H7 (cell line): Measurements from ENCODE around the gene CDKN1C. TPM values are rescaled to one million over a fixed set of nuclear protein-coding genes. Genes with fewer than 3 reads are reported as not detected.

Experiments
- DNase-seq: peaks from one replicate; pipeline ENCODE4 v3.0.0; 2012
- H3K27me3 ChIP-seq: 2 replicates; pipeline ENCODE4 v1.6.0; 2011; ENCODE audit warnings: mild to moderate bottlenecking, low read length; ENCODE audit not compliant: control insufficient read depth, insufficient read depth
- H3K36me3 ChIP-seq: replicated peaks from 2 replicates; pipeline ENCODE4 v1.5.1; 2011; ENCODE audit warnings: low read length; ENCODE audit not compliant: control insufficient read depth, insufficient read depth
- H3K4me3 ChIP-seq: 2 replicates; pipeline ENCODE4 v1.5.1; 2011; ENCODE audit warnings: low read depth, mild to moderate bottlenecking, control low read depth, low read length, moderate library complexity; ENCODE audit not compliant: insufficient read depth
- total RNA-seq: library from RNA; depleted of rRNA; stranded (reverse); fragments of >200 nt; shearing (Covaris generic); gene quantifications from 2 replicates; pipeline ENCODE4 v1.2.3, GENCODE V29; 2014; rRNA removed

The CDKN1C gene
- total RNA-seq, 1 experiment from 2014 or later: 58.4 TPM

GRCh38 chr11:2835751-2836150 is 49.8 kb downstream of the CDKN1C start:
- no peaks in the 10 kb centered on the region for H3K36me3 ChIP-seq
- DNase-seq: no peak
- no peak overlapping the region for H3K4me3 ChIP-seq
- H3K27me3 ChIP-seq: no peaks in the 10 kb centered on the region; the same call in none of the 2 replicates

DNA sequence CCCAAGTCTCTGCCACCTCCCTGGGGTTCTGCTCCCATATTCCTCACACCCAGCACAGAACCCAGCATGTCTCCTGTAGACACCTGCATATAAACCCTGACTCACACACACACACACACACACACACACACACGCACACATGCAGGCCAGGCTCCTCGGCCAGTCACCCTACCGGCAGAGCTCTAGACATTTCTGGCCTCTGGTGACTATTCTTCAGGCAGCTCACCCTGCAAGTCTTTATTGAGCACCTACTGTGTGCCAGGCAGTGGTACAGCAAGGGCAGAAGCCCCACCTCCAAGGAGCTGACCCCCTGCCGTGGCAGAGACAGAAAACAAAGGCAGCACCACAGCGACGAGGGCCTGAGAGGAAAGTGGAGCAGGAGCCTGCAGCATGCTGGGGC is 50.3 kb downstream of the CDKN1C start:
- no peak for DNase-seq
- Histone ChIP-seq H3K36me3 (no peaks in the 10 kb centered on the region), H3K27me3 (no peaks in the 10 kb centered on the region; the same call in none of the 2 replicates), H3K4me3 (no peak overlapping the region)

- no peak for DNase-seq
These were observed 50.9 kb downstream of the CDKN1C start for GRCh38 chr11:2834503-2835273.

GRCh38 chr11:2833716-2834502 is 51.7 kb downstream of the CDKN1C start:
- Histone ChIP-seq H3K27me3 (no peaks in the 10 kb centered on the region; the same call in none of the 2 replicates), H3K4me3 (no peak overlapping the region), H3K36me3 (no peaks in the 10 kb centered on the region)
- DNase-seq: no peak

More at GRCh38 chr11:2834503-2835273, 50.9 kb downstream of the CDKN1C start:
- Histone ChIP-seq H3K4me3 (no peak overlapping the region), H3K27me3 (no peaks in the 10 kb centered on the region; the same call in none of the 2 replicates), H3K36me3 (no peaks in the 10 kb centered on the region)

Other genes with a start within 250 kb of the CDKN1C start
- 0.83 and 1.9 TPM in 2 replicates for gene KCNQ1OT1, start 185.8 kb downstream of the CDKN1C start, total RNA-seq
- 5.1 and 13.1 TPM in 2 replicates for gene PHLDA2, start 43.6 kb upstream of the CDKN1C start, total RNA-seq
- gene NAP1L4, start 106.6 kb upstream of the CDKN1C start, total RNA-seq: 140 and 142 TPM in 2 replicates
- 56.0 and 76.2 TPM in 2 replicates for gene CARS1, start 171.6 kb upstream of the CDKN1C start, total RNA-seq